ENCODE data around the gene NRDC. TPM values are rescaled to one million over a fixed set of nuclear protein-coding genes. Genes with fewer than 3 reads are reported as not detected.

The NRDC gene
- total and polyA plus RNA-seq, 2 experiments from 2014 or later, result 129 to 217 TPM

DNA sequence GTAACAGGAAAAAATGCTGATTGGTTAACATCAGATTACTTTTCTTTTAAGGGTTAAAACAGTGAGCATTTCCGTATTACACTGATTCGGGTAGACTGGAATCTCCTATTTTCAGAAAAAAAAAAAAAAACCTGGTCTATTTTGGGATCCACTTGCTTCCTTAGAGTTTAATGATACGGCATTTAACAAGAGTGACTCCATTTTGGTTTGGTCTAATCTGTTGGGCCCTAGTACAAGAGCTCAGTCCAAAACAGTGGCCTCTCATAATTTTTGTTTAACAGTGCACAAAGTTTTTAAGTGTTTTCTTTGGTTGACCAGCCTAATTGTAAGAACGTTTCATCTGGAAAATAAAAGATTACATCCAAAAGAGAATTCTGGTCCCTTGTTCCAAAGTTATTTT is 120.2 kb downstream of the NRDC start:
- DNase-seq (ENCODE audit: low spot score), result no peak
- TF ChIP-seq ZNF114 (CRISPR knock-in tag; IDR thresholded peaks at IDR 0.05), result no peak
- TF ChIP-seq, protein P1, sequence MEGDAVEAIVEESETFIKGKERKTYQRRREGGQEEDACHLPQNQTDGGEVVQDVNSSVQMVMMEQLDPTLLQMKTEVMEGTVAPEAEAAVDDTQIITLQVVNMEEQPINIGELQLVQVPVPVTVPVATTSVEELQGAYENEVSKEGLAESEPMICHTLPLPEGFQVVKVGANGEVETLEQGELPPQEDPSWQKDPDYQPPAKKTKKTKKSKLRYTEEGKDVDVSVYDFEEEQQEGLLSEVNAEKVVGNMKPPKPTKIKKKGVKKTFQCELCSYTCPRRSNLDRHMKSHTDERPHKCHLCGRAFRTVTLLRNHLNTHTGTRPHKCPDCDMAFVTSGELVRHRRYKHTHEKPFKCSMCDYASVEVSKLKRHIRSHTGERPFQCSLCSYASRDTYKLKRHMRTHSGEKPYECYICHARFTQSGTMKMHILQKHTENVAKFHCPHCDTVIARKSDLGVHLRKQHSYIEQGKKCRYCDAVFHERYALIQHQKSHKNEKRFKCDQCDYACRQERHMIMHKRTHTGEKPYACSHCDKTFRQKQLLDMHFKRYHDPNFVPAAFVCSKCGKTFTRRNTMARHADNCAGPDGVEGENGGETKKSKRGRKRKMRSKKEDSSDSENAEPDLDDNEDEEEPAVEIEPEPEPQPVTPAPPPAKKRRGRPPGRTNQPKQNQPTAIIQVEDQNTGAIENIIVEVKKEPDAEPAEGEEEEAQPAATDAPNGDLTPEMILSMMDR (conservative IDR thresholded peaks at IDR 0.05; ENCODE audit: low read depth in 2 of 2), result no peak
- TF ChIP-seq JUNB (IDR thresholded peaks at IDR 0.05; ENCODE audit: unreplicated experiment), result no peak
- TF ChIP-seq NANOG (IDR thresholded peaks at IDR 0.05; ENCODE audit: borderline replicate concordance), result no peak
- no peak for TF ChIP-seq POLR2AphosphoS5 (IDR thresholded peaks at IDR 0.05; ENCODE audit: low read depth)
- TF ChIP-seq, protein P2, sequence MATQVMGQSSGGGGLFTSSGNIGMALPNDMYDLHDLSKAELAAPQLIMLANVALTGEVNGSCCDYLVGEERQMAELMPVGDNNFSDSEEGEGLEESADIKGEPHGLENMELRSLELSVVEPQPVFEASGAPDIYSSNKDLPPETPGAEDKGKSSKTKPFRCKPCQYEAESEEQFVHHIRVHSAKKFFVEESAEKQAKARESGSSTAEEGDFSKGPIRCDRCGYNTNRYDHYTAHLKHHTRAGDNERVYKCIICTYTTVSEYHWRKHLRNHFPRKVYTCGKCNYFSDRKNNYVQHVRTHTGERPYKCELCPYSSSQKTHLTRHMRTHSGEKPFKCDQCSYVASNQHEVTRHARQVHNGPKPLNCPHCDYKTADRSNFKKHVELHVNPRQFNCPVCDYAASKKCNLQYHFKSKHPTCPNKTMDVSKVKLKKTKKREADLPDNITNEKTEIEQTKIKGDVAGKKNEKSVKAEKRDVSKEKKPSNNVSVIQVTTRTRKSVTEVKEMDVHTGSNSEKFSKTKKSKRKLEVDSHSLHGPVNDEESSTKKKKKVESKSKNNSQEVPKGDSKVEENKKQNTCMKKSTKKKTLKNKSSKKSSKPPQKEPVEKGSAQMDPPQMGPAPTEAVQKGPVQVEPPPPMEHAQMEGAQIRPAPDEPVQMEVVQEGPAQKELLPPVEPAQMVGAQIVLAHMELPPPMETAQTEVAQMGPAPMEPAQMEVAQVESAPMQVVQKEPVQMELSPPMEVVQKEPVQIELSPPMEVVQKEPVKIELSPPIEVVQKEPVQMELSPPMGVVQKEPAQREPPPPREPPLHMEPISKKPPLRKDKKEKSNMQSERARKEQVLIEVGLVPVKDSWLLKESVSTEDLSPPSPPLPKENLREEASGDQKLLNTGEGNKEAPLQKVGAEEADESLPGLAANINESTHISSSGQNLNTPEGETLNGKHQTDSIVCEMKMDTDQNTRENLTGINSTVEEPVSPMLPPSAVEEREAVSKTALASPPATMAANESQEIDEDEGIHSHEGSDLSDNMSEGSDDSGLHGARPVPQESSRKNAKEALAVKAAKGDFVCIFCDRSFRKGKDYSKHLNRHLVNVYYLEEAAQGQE (IDR thresholded peaks at IDR 0.05; ENCODE audit: unreplicated experiment), result no peak
- TF ChIP-seq, protein P3, sequence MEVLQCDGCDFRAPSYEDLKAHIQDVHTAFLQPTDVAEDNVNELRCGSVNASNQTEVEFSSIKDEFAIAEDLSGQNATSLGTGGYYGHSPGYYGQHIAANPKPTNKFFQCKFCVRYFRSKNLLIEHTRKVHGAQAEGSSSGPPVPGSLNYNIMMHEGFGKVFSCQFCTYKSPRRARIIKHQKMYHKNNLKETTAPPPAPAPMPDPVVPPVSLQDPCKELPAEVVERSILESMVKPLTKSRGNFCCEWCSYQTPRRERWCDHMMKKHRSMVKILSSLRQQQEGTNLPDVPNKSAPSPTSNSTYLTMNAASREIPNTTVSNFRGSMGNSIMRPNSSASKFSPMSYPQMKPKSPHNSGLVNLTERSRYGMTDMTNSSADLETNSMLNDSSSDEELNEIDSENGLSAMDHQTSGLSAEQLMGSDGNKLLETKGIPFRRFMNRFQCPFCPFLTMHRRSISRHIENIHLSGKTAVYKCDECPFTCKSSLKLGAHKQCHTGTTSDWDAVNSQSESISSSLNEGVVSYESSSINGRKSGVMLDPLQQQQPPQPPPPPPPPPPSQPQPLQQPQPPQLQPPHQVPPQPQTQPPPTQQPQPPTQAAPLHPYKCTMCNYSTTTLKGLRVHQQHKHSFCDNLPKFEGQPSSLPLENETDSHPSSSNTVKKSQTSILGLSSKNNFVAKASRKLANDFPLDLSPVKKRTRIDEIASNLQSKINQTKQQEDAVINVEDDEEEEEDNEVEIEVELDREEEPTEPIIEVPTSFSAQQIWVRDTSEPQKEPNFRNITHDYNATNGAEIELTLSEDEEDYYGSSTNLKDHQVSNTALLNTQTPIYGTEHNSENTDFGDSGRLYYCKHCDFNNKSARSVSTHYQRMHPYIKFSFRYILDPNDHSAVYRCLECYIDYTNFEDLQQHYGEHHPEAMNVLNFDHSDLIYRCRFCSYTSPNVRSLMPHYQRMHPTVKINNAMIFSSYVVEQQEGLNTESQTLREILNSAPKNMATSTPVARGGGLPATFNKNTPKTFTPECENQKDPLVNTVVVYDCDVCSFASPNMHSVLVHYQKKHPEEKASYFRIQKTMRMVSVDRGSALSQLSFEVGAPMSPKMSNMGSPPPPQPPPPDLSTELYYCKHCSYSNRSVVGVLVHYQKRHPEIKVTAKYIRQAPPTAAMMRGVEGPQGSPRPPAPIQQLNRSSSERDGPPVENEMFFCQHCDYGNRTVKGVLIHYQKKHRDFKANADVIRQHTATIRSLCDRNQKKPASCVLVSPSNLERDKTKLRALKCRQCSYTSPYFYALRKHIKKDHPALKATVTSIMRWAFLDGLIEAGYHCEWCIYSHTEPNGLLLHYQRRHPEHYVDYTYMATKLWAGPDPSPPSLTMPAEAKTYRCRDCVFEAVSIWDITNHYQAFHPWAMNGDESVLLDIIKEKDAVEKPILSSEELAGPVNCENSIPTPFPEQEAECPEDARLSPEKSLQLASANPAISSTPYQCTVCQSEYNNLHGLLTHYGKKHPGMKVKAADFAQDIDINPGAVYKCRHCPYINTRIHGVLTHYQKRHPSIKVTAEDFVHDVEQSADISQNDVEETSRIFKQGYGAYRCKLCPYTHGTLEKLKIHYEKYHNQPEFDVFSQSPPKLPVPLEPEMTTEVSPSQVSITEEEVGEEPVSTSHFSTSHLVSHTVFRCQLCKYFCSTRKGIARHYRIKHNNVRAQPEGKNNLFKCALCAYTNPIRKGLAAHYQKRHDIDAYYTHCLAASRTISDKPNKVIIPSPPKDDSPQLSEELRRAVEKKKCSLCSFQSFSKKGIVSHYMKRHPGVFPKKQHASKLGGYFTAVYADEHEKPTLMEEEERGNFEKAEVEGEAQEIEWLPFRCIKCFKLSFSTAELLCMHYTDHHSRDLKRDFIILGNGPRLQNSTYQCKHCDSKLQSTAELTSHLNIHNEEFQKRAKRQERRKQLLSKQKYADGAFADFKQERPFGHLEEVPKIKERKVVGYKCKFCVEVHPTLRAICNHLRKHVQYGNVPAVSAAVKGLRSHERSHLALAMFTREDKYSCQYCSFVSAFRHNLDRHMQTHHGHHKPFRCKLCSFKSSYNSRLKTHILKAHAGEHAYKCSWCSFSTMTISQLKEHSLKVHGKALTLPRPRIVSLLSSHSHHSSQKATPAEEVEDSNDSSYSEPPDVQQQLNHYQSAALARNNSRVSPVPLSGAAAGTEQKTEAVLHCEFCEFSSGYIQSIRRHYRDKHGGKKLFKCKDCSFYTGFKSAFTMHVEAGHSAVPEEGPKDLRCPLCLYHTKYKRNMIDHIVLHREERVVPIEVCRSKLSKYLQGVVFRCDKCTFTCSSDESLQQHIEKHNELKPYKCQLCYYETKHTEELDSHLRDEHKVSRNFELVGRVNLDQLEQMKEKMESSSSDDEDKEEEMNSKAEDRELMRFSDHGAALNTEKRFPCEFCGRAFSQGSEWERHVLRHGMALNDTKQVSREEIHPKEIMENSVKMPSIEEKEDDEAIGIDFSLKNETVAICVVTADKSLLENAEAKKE (CRISPR knock-in tag; IDR thresholded peaks at IDR 0.05), result no peak
- TF ChIP-seq STAT1 (IDR thresholded peaks at IDR 0.05; ENCODE audit: unreplicated experiment), result no peak
- TF ChIP-seq ZNF331 (CRISPR knock-in tag; IDR thresholded peaks at IDR 0.05; ENCODE audit: low read depth), result no peak
- no peak for TF ChIP-seq EZH2 (IDR thresholded peaks at IDR 0.05; ENCODE audit: low read depth, unreplicated experiment)
- TF ChIP-seq, protein P4, sequence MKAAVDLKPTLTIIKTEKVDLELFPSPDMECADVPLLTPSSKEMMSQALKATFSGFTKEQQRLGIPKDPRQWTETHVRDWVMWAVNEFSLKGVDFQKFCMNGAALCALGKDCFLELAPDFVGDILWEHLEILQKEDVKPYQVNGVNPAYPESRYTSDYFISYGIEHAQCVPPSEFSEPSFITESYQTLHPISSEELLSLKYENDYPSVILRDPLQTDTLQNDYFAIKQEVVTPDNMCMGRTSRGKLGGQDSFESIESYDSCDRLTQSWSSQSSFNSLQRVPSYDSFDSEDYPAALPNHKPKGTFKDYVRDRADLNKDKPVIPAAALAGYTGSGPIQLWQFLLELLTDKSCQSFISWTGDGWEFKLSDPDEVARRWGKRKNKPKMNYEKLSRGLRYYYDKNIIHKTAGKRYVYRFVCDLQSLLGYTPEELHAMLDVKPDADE (IDR thresholded peaks at IDR 0.05), result no peak
- TF ChIP-seq EZH2phosphoT487 (IDR thresholded peaks at IDR 0.05; ENCODE audit: unreplicated experiment), result no peak
- no peak for TF ChIP-seq CREB1 (CRISPR knock-in tag; IDR thresholded peaks at IDR 0.05; ENCODE audit: low read depth)
- Histone ChIP-seq H3K79me2 (replicated peaks; ENCODE audit: insufficient read depth) (no peaks in the 10 kb centered on the region), H2AFZ (no peak overlapping the region), H3K36me3 (ENCODE audit: insufficient read depth) (no peaks in the 10 kb centered on the region; the same call in 1 of the 2 replicates), H3K27me3 (ENCODE audit: insufficient read depth) (no peaks in the 10 kb centered on the region), H3K4me2 (no peak overlapping the region), H3K4me3 (no peak overlapping the region), H3K4me1 (ENCODE audit: insufficient read depth) (no peaks in the 10 kb centered on the region), H3K27ac (ENCODE audit: low read depth) (no peak overlapping the region), H3F3A (replicated peaks; ENCODE audit: low read depth) (no peaks in the 10 kb centered on the region), H4K20me1 (replicated peaks; ENCODE audit: insufficient read depth) (no peaks in the 10 kb centered on the region), H3K9me2 (ENCODE audit: insufficient read depth) (no peaks in the 10 kb centered on the region)
- H3K27ac Mint-ChIP-seq, result no peak overlapping the region
- no peaks in the 10 kb centered on the region for H3K27me3 Mint-ChIP-seq (ENCODE audit: insufficient read depth, low read depth, poor library complexity)
- H3K4me3 Mint-ChIP-seq, result no peak overlapping the region
- no peaks in the 10 kb centered on the region for H3K9me3 Mint-ChIP-seq
- H3K36me3 Mint-ChIP-seq (ENCODE audit: low read depth), result peaks cover 3% of the 10 kb centered on the region; the same call in 2 of the 3 replicates
- H3K4me1 Mint-ChIP-seq, result no peaks in the 10 kb centered on the region
- ATAC-seq, result no peak

All from GM23338 (cell line).